Measurements from ENCODE around the gene TSN. TPM values are rescaled to one million over a fixed set of nuclear protein-coding genes. Genes with fewer than 3 reads are reported as not detected.

TSN gene
- total RNA-seq, 1 experiment from 2014 or later: 91.5 TPM

DNA sequence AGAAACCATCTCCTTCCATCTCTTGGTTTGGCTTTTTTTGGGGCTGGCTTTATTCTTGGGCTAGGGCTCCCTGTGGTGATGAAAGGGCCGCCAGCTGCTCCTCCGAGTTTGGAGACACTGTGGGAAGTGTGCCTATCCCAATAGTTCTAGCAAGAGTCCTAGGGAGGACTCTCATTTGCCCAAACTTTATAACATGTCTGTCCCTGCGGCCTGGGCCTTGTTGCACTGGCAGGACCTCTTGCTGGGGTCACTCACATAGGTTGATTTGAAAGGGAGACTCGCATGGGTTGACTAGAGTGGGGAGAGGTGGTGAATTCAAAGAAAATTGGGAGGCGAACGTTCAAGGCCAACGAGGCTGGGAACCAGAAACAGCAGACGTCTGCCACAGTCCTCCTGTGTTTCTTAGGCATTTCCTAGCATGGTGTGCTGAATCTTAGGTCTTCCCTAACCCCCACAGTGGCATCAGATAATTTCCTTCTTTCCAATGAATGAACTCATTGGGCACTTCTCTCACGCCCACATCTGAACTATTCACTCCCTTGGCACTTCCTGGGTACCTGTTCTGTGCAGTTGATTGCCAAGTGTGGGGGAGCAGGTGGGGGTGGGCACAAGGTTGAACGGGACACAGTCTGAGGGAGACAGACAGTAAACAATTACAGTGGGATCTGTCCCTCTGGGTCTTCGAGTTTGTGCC lies 45.5 kb upstream of the TSN start:
- no peaks in the 10 kb centered on the region for H4K20me1 ChIP-seq (ENCODE audit: insufficient read depth)
- ATAC-seq: no peak
- H3K4me3 ChIP-seq (replicated peaks in 1 of 2; ENCODE audit: low read depth in 1 of 2, low read length in 2 of 2): no peak overlapping the region
- intact Hi-C loops (cut with micrococcal nuclease): loop anchor here (10.0 kb wide), 1 partner anchor 625 kb away; no protein-coding TSS in a partner anchor
- H3K9ac ChIP-seq (ENCODE audit: low read length): no peak overlapping the region
- peak overlapping the region; percentile 35; the same call in 1 of the 2 replicates for H3K4me2 ChIP-seq (ENCODE audit: low read length)
- peaks cover 3 to 14% of the 10 kb centered on the region in 2 experiments; a peak in 2 of 4 replicates for H3K4me1 ChIP-seq (ENCODE audit: control insufficient read depth in 1 of 2, insufficient read depth in 2 of 2, low read length in 2 of 2)
- H2AFZ ChIP-seq (ENCODE audit: low read depth, low read length, poor library complexity, severe bottlenecking): no peak overlapping the region
- ChIA-PET POLR2A (interaction anchor here (1.6 kb wide), 1 partner anchor 10 kb away, joined by 4 read pairs; no protein-coding TSS in a partner anchor), CTCF (no interaction called here), RAD21 (ENCODE audit: low non-redundant PET in 1 of 2, low total read pairs in 2 of 2, uncharacterized antibody in 2 of 2, unreplicated experiment in 2 of 2) (no interaction called here)
- no peaks in the 10 kb centered on the region for H3K79me2 ChIP-seq (ENCODE audit: insufficient read depth, low read length)
- H3K9me3 ChIP-seq (ENCODE audit: control insufficient read depth in 1 of 2, insufficient read depth in 1 of 2, low read depth in 1 of 2, low read length in 2 of 2): no peaks in the 10 kb centered on the region
- BruUV-seq (replicated peaks): no TSS peak
- no peaks in the 10 kb centered on the region for H3K9me2 ChIP-seq (ENCODE audit: insufficient read depth)
- no peak for DNase-seq (ENCODE audit: low read depth, low spot score)
- no peak overlapping the region for H3K27ac ChIP-seq (ENCODE audit: low read depth, low read length)
- H3K27me3 ChIP-seq (ENCODE audit: insufficient read depth, low read length): no peaks in the 10 kb centered on the region
- H3K36me3 ChIP-seq (ENCODE audit: control insufficient read depth in 1 of 2, insufficient read depth in 2 of 2, low read length in 2 of 2): no peaks in the 10 kb centered on the region
- no peak for TF ChIP-seq FOSL1 (IDR thresholded peaks at IDR 0.05; ENCODE audit: low read depth)
- TF ChIP-seq ZNF274 (IDR thresholded peaks at IDR 0.05; ENCODE audit: low read depth, low read length): no peak
- TF ChIP-seq, protein P1, sequence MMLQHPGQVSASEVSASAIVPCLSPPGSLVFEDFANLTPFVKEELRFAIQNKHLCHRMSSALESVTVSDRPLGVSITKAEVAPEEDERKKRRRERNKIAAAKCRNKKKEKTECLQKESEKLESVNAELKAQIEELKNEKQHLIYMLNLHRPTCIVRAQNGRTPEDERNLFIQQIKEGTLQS (IDR thresholded peaks at IDR 0.05): no peak

GRCh38 chr2:121710470-121711170 lies 44.8 kb upstream of the TSN start:
- H2AFZ ChIP-seq (ENCODE audit: low read depth, low read length, poor library complexity, severe bottlenecking): no peak overlapping the region
- ChIA-PET CTCF (no interaction called here), RAD21 (ENCODE audit: low non-redundant PET in 1 of 2, low total read pairs in 2 of 2, uncharacterized antibody in 2 of 2, unreplicated experiment in 2 of 2) (no interaction called here), POLR2A (no interaction called here)
- intact Hi-C loops (cut with micrococcal nuclease): loop anchor here (10.0 kb wide), 1 partner anchor 626 kb away; no protein-coding TSS in a partner anchor
- no peaks in the 10 kb centered on the region for H3K9me2 ChIP-seq (ENCODE audit: insufficient read depth)
- no peak overlapping the region for H3K9ac ChIP-seq (ENCODE audit: low read length)
- no peaks in the 10 kb centered on the region for H3K9me3 ChIP-seq (ENCODE audit: control insufficient read depth in 1 of 2, insufficient read depth in 1 of 2, low read depth in 1 of 2, low read length in 2 of 2)
- peaks cover 3 to 14% of the 10 kb centered on the region in 2 experiments; a peak in 2 of 4 replicates for H3K4me1 ChIP-seq (ENCODE audit: control insufficient read depth in 1 of 2, insufficient read depth in 2 of 2, low read length in 2 of 2)
- H3K27ac ChIP-seq (ENCODE audit: low read depth, low read length): no peak overlapping the region
- no peak for ATAC-seq
- H3K79me2 ChIP-seq (ENCODE audit: insufficient read depth, low read length): no peaks in the 10 kb centered on the region
- H3K36me3 ChIP-seq (ENCODE audit: control insufficient read depth in 1 of 2, insufficient read depth in 2 of 2, low read length in 2 of 2): no peaks in the 10 kb centered on the region
- H3K4me2 ChIP-seq (ENCODE audit: low read length): peak overlapping the region; percentile 35; the same call in 1 of the 2 replicates
- H4K20me1 ChIP-seq (ENCODE audit: insufficient read depth): no peaks in the 10 kb centered on the region
- no TSS peak for BruUV-seq (replicated peaks)
- DNase-seq (ENCODE audit: low read depth, low spot score): no peak
- H3K4me3 ChIP-seq (replicated peaks in 1 of 2; ENCODE audit: low read depth in 1 of 2, low read length in 2 of 2): no peak overlapping the region
- H3K27me3 ChIP-seq (ENCODE audit: insufficient read depth, low read length): no peaks in the 10 kb centered on the region
- TF ChIP-seq REST (IDR thresholded peaks at IDR 0.05; ENCODE audit: low read depth) (no peak), EZH2phosphoT487 (IDR thresholded peaks at IDR 0.05; ENCODE audit: borderline replicate concordance) (no peak), POLR2AphosphoS5 (IDR thresholded peaks at IDR 0.05; ENCODE audit: low read depth, low read length) (no peak), CBX3 (IDR thresholded peaks at IDR 0.05; ENCODE audit: low read depth) (no peak), ZNF274 (IDR thresholded peaks at IDR 0.05; ENCODE audit: low read depth, low read length) (no peak), POLR2A (IDR thresholded peaks at IDR 0.05; ENCODE audit: borderline replicate concordance, extremely low read depth, insufficient read depth, insufficient read length) (no peak), ELF1 (IDR thresholded peaks at IDR 0.05; ENCODE audit: borderline replicate concordance, low read depth) (no peak), CEBPB (IDR thresholded peaks at IDR 0.05; ENCODE audit: low read depth) (no peak), ZFX (IDR thresholded peaks at IDR 0.05) (no peak), SIN3A (IDR thresholded peaks at IDR 0.05; ENCODE audit: low read depth) (no peak), EGR1 (IDR thresholded peaks at IDR 0.05; ENCODE audit: low read depth) (no peak), JUND (IDR thresholded peaks at IDR 0.05) (no peak), YY1 (IDR thresholded peaks at IDR 0.05; ENCODE audit: extremely low read depth, insufficient replicate concordance, low read depth, low read length) (no peak)
- TF ChIP-seq, protein P1 (IDR thresholded peaks at IDR 0.05): no peak
- TF ChIP-seq, protein P2, sequence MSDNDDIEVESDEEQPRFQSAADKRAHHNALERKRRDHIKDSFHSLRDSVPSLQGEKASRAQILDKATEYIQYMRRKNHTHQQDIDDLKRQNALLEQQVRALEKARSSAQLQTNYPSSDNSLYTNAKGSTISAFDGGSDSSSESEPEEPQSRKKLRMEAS (IDR thresholded peaks at IDR 0.05): no peak
